ENCODE data around the gene NEK4. TPM values are rescaled to one million over a fixed set of nuclear protein-coding genes. Genes with fewer than 3 reads are reported as not detected.
A peak's percentile ranks its signal among the peaks of the same experiment; 100 is the strongest.

The NEK4 gene
- total and polyA plus RNA-seq, 4 donors, result 5.8 to 39.9 (median 19.1) TPM

DNA sequence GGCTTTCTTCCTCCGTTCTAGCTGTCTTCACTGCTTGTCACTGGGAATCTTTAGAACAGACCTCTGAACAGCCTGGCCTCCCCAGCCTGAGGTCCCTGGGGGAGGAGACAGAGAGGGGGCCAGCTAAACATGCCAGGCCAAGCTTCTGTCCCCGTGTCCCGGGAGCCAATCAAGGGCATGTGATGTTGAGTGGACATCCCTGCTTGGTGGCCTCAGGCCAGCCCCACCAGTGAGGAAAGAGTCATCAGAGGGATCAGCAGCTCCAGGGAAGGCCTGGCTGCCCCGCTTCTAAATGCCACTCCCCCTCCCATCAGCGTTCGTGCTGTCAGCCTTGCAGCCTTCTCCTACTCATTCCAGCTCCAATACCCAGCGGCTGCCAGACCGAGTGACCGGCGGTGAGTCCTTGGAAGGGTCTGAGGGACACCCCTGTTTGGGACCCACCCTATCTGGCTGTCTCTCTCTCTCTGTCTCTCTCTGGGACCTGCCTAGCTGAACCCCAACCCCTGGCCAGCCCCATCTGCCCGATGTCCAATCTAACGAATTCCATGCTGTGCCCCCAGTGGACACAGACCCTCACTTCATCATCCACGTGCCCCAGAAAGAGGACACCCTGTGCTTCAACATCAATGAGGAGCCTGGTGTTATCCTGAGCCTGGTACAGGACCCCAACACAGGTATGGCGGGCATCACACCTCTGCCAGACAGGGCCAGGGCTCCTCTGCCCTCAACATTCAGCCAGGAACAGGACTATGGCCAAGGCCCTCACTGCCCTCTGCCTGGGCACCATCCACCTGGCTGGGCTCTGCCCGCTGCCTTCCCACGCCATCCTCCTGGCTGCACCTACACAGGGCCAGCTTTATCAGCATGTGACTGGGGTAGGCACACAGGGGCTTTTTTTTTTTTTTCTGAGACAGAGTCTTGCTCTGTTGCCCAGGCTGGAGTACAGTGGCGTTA lies 17.2 kb upstream of the NEK4 start:
- no peak for ATAC-seq (ENCODE audit: insufficient read depth, low FRiP score)
- Histone ChIP-seq H3K27ac (ENCODE audit: low read depth in 1 of 2, low read length in 1 of 2) (no peak overlapping the region), H3K27me3 (ENCODE audit: control insufficient read depth in 3 of 3, insufficient read depth in 3 of 3, low read length in 2 of 3) (no peaks in the 10 kb centered on the region), H3K36me3 (ENCODE audit: control insufficient read depth in 4 of 4, insufficient read depth in 4 of 4, low read length in 4 of 4) (no peaks in the 10 kb centered on the region), H3K4me3 (no peak overlapping the region), H3K9me3 (ENCODE audit: control insufficient read depth in 4 of 4, insufficient read depth in 3 of 4, low read length in 3 of 4) (no peaks in the 10 kb centered on the region), H3K4me1 (ENCODE audit: control insufficient read depth in 5 of 5, insufficient read depth in 5 of 5, low read length in 5 of 5) (no peaks in the 10 kb centered on the region), H3K9ac (ENCODE audit: insufficient read depth in 1 of 2, low read length in 2 of 2) (no peak overlapping the region)
- peak in 1 of 3 donors; percentile 30 for DNase-seq
- WGBS, 2 donors, result 75 to 85% methylated on average over 17 of the region's 17 CpGs
- TF ChIP-seq, protein P1, sequence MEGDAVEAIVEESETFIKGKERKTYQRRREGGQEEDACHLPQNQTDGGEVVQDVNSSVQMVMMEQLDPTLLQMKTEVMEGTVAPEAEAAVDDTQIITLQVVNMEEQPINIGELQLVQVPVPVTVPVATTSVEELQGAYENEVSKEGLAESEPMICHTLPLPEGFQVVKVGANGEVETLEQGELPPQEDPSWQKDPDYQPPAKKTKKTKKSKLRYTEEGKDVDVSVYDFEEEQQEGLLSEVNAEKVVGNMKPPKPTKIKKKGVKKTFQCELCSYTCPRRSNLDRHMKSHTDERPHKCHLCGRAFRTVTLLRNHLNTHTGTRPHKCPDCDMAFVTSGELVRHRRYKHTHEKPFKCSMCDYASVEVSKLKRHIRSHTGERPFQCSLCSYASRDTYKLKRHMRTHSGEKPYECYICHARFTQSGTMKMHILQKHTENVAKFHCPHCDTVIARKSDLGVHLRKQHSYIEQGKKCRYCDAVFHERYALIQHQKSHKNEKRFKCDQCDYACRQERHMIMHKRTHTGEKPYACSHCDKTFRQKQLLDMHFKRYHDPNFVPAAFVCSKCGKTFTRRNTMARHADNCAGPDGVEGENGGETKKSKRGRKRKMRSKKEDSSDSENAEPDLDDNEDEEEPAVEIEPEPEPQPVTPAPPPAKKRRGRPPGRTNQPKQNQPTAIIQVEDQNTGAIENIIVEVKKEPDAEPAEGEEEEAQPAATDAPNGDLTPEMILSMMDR (IDR thresholded peaks at IDR 0.05; ENCODE audit: control extremely low read depth, extremely low read depth), result no peak

DNA sequence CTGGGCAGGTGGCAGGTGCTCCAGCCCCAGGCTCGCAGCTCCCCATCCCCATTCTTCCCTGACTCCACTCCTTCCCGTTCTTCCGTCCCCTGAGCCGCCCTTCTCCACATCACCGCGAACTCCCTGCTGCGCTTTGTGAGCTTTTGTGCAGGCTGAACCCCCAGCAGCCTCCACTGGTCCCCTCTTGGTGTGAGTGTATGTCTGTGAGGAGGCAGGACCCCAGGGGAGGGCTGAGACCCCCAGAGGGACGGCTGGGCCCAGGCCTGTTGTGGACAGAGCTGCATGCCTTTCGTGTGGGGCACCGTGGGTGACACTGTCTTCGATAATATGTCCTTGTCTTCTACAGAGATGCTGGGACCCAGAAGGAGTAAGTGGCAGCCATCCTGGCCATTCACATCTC lies 16.5 kb upstream of the NEK4 start:
- DNase-seq (no peak), ATAC-seq (ENCODE audit: insufficient read depth, low FRiP score) (no peak)
- Histone ChIP-seq H3K36me3 (ENCODE audit: control insufficient read depth in 4 of 4, insufficient read depth in 4 of 4, low read length in 4 of 4) (no peaks in the 10 kb centered on the region), H3K4me3 (no peak overlapping the region), H3K27ac (ENCODE audit: low read depth in 1 of 2, low read length in 1 of 2) (no peak overlapping the region), H3K27me3 (ENCODE audit: control insufficient read depth in 3 of 3, insufficient read depth in 3 of 3, low read length in 2 of 3) (no peaks in the 10 kb centered on the region), H3K4me1 (ENCODE audit: control insufficient read depth in 5 of 5, insufficient read depth in 5 of 5, low read length in 5 of 5) (no peaks in the 10 kb centered on the region), H3K9ac (ENCODE audit: insufficient read depth in 1 of 2, low read length in 2 of 2) (no peak overlapping the region), H3K9me3 (ENCODE audit: control insufficient read depth in 4 of 4, insufficient read depth in 3 of 4, low read length in 3 of 4) (no peaks in the 10 kb centered on the region)
- TF ChIP-seq, protein P1 (IDR thresholded peaks at IDR 0.05; ENCODE audit: control extremely low read depth, extremely low read depth), result no peak
- 82 to 90% methylated on average over 11 of the region's 11 CpGs for WGBS, 2 donors

DNA sequence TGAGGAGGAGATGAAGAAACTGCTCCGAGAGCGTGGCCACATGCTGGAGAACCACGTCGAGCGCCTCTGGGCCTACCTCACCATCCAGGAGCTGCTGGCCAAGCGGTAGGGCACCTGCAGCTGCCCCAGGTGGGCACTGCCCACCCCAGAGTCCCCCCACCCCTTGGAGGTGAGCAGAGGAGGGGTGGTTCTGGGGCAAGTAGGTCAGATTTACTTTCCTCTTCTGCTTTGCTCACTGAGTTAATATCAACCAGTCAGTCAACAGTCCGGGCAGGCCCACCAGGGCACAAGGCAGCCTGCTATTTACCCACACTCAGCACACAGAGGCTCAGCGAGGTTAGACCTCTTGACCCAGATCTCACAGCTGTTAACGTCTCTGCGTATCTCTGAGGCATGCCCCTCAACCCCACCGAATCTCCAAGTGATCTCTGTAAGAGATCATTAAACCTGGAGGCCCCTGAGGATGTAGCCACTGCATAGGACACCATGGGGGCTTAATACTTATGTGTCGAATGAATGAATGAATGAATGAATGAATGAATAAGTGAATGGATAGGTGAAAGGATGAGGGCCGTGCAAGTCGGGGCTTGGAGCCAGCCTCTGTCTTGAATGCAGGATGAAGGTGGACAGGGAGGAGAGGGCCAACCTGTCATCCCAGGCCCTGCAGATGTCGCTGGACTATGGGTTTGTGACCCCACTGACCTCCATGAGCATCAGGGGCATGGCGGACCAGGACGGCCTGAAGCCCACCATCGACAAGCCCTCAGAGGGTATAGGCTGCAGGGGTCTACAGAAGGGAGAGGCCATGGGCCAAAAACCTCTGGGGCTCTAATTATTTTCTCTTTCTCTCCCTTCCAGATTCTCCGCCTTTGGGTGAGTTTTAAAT lies 15.8 kb upstream of the NEK4 start:
- Histone ChIP-seq H3K9ac (ENCODE audit: insufficient read depth in 1 of 2, low read length in 2 of 2) (no peak overlapping the region), H3K4me3 (no peak overlapping the region), H3K27ac (ENCODE audit: low read depth in 1 of 2, low read length in 1 of 2) (no peak overlapping the region), H3K9me3 (ENCODE audit: control insufficient read depth in 4 of 4, insufficient read depth in 3 of 4, low read length in 3 of 4) (no peaks in the 10 kb centered on the region), H3K4me1 (ENCODE audit: control insufficient read depth in 5 of 5, insufficient read depth in 5 of 5, low read length in 5 of 5) (no peaks in the 10 kb centered on the region), H3K36me3 (ENCODE audit: control insufficient read depth in 4 of 4, insufficient read depth in 4 of 4, low read length in 4 of 4) (no peaks in the 10 kb centered on the region), H3K27me3 (ENCODE audit: control insufficient read depth in 3 of 3, insufficient read depth in 3 of 3, low read length in 2 of 3) (peaks cover 0 to 2% (median 0%) of the 10 kb centered on the region in 3 donors)
- no peak for ATAC-seq (ENCODE audit: insufficient read depth, low FRiP score)
- peak in 1 of 3 donors; percentile 6 for DNase-seq
- 85 to 92% methylated on average over 19 of the region's 19 CpGs for WGBS, 2 donors
- TF ChIP-seq, protein P1 (IDR thresholded peaks at IDR 0.05; ENCODE audit: control extremely low read depth, extremely low read depth), result no peak

Measured in lung (tissue), 12 donors.